ENCODE measurements around the gene GRM4.

DNA sequence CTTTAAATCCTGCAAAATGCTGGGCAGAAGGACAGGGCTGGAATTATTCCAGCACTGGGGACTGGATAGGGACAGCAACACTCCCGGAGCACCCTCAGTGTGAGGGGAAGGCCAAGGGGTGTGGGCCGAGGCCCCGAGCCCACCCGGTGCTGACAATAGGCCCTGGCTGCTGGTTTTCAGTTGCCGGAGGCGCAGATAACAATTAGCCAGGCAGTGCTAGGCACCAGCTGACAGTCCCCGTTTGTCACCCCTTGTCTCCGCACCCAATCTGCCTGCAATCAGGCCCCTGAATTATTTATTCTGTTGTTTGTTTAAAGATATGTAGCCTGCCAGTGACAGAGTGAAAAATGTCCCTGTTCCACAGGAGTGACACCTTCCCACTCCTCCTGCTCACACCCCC lies 120.0 kb downstream of the GRM4 start:
- TF ChIP-seq POLR2A (IDR thresholded peaks at IDR 0.05) (no peak), CTCF (IDR thresholded peaks at IDR 0.05 in 8 of 11, conservative IDR thresholded peaks at IDR 0.05 in 3 of 11) (no peak)
